H1 (cell line): ENCODE results near the gene OBP2B. TPM values are rescaled to one million over a fixed set of nuclear protein-coding genes. Genes with fewer than 3 reads are reported as not detected.

Source experiments
- CTCF ChIA-PET: fragments of 300-600 bp; sonication (Branson Sonifier 250); formaldehyde crosslinking; loops from one replicate; lab custom pipeline; 2021; ENCODE audit not compliant: partially characterized antibody; lab: Charles Lee
- POLR2A ChIA-PET: fragments of 300-600 bp; sonication (Branson Sonifier 250); formaldehyde crosslinking; loops from one replicate; lab custom pipeline; 2021; ENCODE audit warnings: inconsistent platforms; ENCODE audit not compliant: partially characterized antibody; lab: Charles Lee
- DNase-seq, 2 experiments: peaks; one replicate each; pipeline versions ENCODE4 v3.0.0 to v3.0.0-alpha.2; 2010 to 2022; ENCODE audit warnings: low spot score in 2 of 2, low read depth in 1 of 2, mixed read lengths in 1 of 2
- FAIRE-seq: peaks from 2 replicates; lab custom pipeline; 2011; peaks lifted over from hg19 to GRCh38; lab: Jason Lieb, UNC
- H2AFZ ChIP-seq: 2 replicates; pipeline ENCODE4 v1.8.1; 2012; ENCODE audit warnings: low read length, inconsistent platforms
- H2AK5ac ChIP-seq: 2 replicates; pipeline ENCODE4 v1.6.1; 2013; ENCODE audit warnings: low read depth, low read length
- H2BK120ac ChIP-seq: replicated peaks from 2 replicates; pipeline ENCODE3; 2013; ENCODE audit warnings: low read depth, low read length, inconsistent platforms
- H2BK12ac ChIP-seq: 2 replicates; pipeline ENCODE4 v1.6.1; 2013; ENCODE audit warnings: low read depth, low read length
- H2BK15ac ChIP-seq: 2 replicates; pipeline ENCODE4 v1.6.1; 2013; ENCODE audit warnings: low read length
- H2BK20ac ChIP-seq: 2 replicates; pipeline ENCODE4 v1.6.1; 2013; ENCODE audit warnings: low read length
- H2BK5ac ChIP-seq: 2 replicates; pipeline ENCODE4 v1.6.1; 2013; ENCODE audit warnings: low read depth, low read length
- H3K14ac ChIP-seq: 2 replicates; pipeline ENCODE4 v1.6.1; 2013; ENCODE audit warnings: inconsistent platforms; ENCODE audit not compliant: insufficient read length
- H3K18ac ChIP-seq: 2 replicates; pipeline ENCODE4 v1.6.1; 2013; ENCODE audit warnings: low read length; ENCODE audit errors: extremely low read depth
- H3K23ac ChIP-seq: 2 replicates; pipeline ENCODE4 v1.6.1; 2013; ENCODE audit warnings: inconsistent platforms; ENCODE audit not compliant: insufficient read length
- H3K23me2 ChIP-seq: 2 replicates; pipeline ENCODE4 v1.6.1; 2013; ENCODE audit warnings: low read depth, low read length
- H3K27ac ChIP-seq: 2 replicates; pipeline ENCODE4 v1.6.1; 2011; ENCODE audit warnings: low read depth, low read length, inconsistent platforms
- H3K27me3 ChIP-seq, 4 experiments: replicated peaks in 1 of 4; 1 replicate in 1 of 4; 2 replicates in 3 of 4; pipeline versions ENCODE4 v1.6.1 to v1.8.1; 2011 to 2013; ENCODE audit warnings: low read length in 3 of 4, mild to moderate bottlenecking in 3 of 4, inconsistent platforms in 2 of 4, mixed read lengths in 2 of 4, moderate library complexity in 1 of 4; ENCODE audit not compliant: control insufficient read depth in 3 of 4, insufficient read depth in 3 of 4; ENCODE audit errors: extremely low read depth in 1 of 4
- H3K36me3 ChIP-seq, 4 experiments: 2 replicates each; pipeline versions ENCODE4 v1.6.1 to v1.8.1; 2011 to 2013; ENCODE audit warnings: mild to moderate bottlenecking in 4 of 4, low read length in 3 of 4, moderate library complexity in 2 of 4, control low read depth in 1 of 4, inconsistent platforms in 1 of 4; ENCODE audit not compliant: insufficient read depth in 4 of 4, control insufficient read depth in 2 of 4
- H3K4ac ChIP-seq: replicated peaks from 2 replicates; pipeline ENCODE3; 2013; ENCODE audit warnings: low read length, low read depth, mixed read lengths, inconsistent platforms; ENCODE audit not compliant: insufficient read length
- H3K4me1 ChIP-seq, 4 experiments: replicated peaks in 1 of 4; 1 replicate in 1 of 4; 2 replicates in 3 of 4; pipeline versions ENCODE4 v1.6.1 to v1.8.1; 2011 to 2013; ENCODE audit warnings: low read length in 3 of 4, inconsistent platforms in 2 of 4, mixed read lengths in 1 of 4; ENCODE audit not compliant: insufficient read depth in 4 of 4, control insufficient read depth in 3 of 4
- H3K4me2 ChIP-seq, 2 experiments: 2 replicates each; pipeline versions ENCODE4 v1.6.1 to v1.8.1; 2011 to 2013; ENCODE audit warnings: low read depth in 2 of 2, low read length in 2 of 2, control low read depth in 1 of 2, inconsistent platforms in 1 of 2, mild to moderate bottlenecking in 1 of 2; ENCODE audit not compliant: insufficient read depth in 1 of 2
- H3K4me3 ChIP-seq, 4 experiments: fragments of 200-600, 300-600 bp in 1 of 4; sonication (generic), shearing (Covaris generic), sonication (Bioruptor Twin) in 1 of 4; 2 replicates each; pipeline versions ENCODE4 v1.5.1 to v1.8.1; 2011 to 2016; ENCODE audit warnings: low read length in 4 of 4, low read depth in 3 of 4, control low read depth in 2 of 4, inconsistent platforms in 2 of 4, mild to moderate bottlenecking in 2 of 4, mixed read lengths in 1 of 4, moderate library complexity in 1 of 4; ENCODE audit not compliant: insufficient read depth in 2 of 4; ENCODE audit errors: extremely low read depth in 1 of 4
- H3K56ac ChIP-seq: replicated peaks from 2 replicates; pipeline ENCODE3; 2013; ENCODE audit warnings: low read depth, mild to moderate bottlenecking, mixed read lengths, low read length, inconsistent platforms; ENCODE audit not compliant: insufficient read length
- H3K79me1 ChIP-seq: 2 replicates; pipeline ENCODE4 v1.6.1; 2013; ENCODE audit warnings: low read depth, low read length, control low read depth
- H3K79me2 ChIP-seq, 2 experiments: 2 replicates each; pipeline versions ENCODE4 v1.6.1 to v1.8.1; 2012 to 2013; ENCODE audit warnings: low read length in 2 of 2, mild to moderate bottlenecking in 2 of 2, inconsistent platforms in 1 of 2; ENCODE audit not compliant: insufficient read depth in 2 of 2, control insufficient read depth in 1 of 2
- H3K9ac ChIP-seq, 4 experiments: replicated peaks in 1 of 4; 1 replicate in 1 of 4; 2 replicates in 3 of 4; pipeline versions ENCODE4 v1.6.1 to v1.8.1; 2011 to 2013; ENCODE audit warnings: low read depth in 3 of 4, low read length in 3 of 4, control low read depth in 2 of 4, mild to moderate bottlenecking in 2 of 4, moderate library complexity in 2 of 4, inconsistent platforms in 1 of 4; ENCODE audit errors: extremely low read depth in 1 of 4
- H3K9me3 ChIP-seq, 2 experiments: 2 replicates each; pipeline versions ENCODE4 v1.6.1 to v1.8.1; 2012 to 2013; ENCODE audit warnings: mild to moderate bottlenecking in 2 of 2, moderate library complexity in 2 of 2, control low read depth in 1 of 2, inconsistent platforms in 1 of 2, low read depth in 1 of 2, low read length in 1 of 2, mixed read lengths in 1 of 2; ENCODE audit not compliant: insufficient read depth in 2 of 2
- H4K20me1 ChIP-seq, 2 experiments: replicated peaks in 1 of 2; 2 replicates each; pipeline versions ENCODE3 to v1.8.1; 2011 to 2013; ENCODE audit warnings: inconsistent platforms in 2 of 2, low read length in 2 of 2, mild to moderate bottlenecking in 1 of 2; ENCODE audit not compliant: insufficient read depth in 2 of 2, control insufficient read depth in 1 of 2
- H4K5ac ChIP-seq: 2 replicates; pipeline ENCODE4 v1.6.1; 2013; ENCODE audit warnings: low read length, low read depth, mixed read lengths, inconsistent platforms; ENCODE audit not compliant: insufficient read length
- H4K8ac ChIP-seq: 2 replicates; pipeline ENCODE4 v1.8.0; 2013; ENCODE audit warnings: mild to moderate bottlenecking, moderate library complexity, low read length, inconsistent platforms; ENCODE audit not compliant: insufficient read depth; ENCODE audit errors: extremely low read depth
- H4K91ac ChIP-seq: replicated peaks from 2 replicates; pipeline ENCODE3; 2013; ENCODE audit warnings: low read length, mixed read lengths, inconsistent platforms; ENCODE audit not compliant: insufficient read length
- BACH1 ChIP-seq: IDR thresholded peaks from 2 replicates; pipeline ENCODE4 v1.6.1; 2012; ENCODE audit warnings: low read length, improper control_type of control experiment
- CHD1 ChIP-seq: IDR thresholded peaks from 2 replicates; pipeline ENCODE4 v1.6.1; 2012; ENCODE audit warnings: low read depth, low read length, improper control_type of control experiment
- CTBP2 ChIP-seq: IDR thresholded peaks from 2 replicates; pipeline ENCODE4 v1.7.0; 2011; ENCODE audit warnings: borderline replicate concordance, mild to moderate bottlenecking, moderate library complexity, mixed read lengths, low read length; ENCODE audit not compliant: insufficient read depth, insufficient read length
- EGR1 ChIP-seq: IDR thresholded peaks from 2 replicates; pipeline ENCODE4 v1.6.1; 2011; ENCODE audit warnings: low read depth, low read length, borderline replicate concordance
- GABPA ChIP-seq: IDR thresholded peaks from 2 replicates; pipeline ENCODE4 v1.6.1; 2011; ENCODE audit warnings: mild to moderate bottlenecking, low read length, moderate library complexity, borderline replicate concordance; ENCODE audit not compliant: insufficient read depth
- GTF2F1 ChIP-seq: IDR thresholded peaks from 2 replicates; pipeline ENCODE4 v1.6.1; 2012; ENCODE audit warnings: low read depth, low read length, improper control_type of control experiment, borderline replicate concordance
- HDAC2 ChIP-seq, 2 experiments: fragments of 300-600 bp in 1 of 2; sonication (generic) in 1 of 2; IDR thresholded peaks; 2 replicates each; pipeline ENCODE4 v1.6.1; 2011 to 2012; ENCODE audit warnings: low read depth in 2 of 2, low read length in 2 of 2, mild to moderate bottlenecking in 2 of 2, moderate library complexity in 2 of 2, borderline replicate concordance in 1 of 2, inconsistent platforms in 1 of 2
- NRF1 ChIP-seq: IDR thresholded peaks from 2 replicates; pipeline ENCODE4 v1.6.1; 2011; ENCODE audit warnings: mild to moderate bottlenecking, low read depth, low read length, improper control_type of control experiment
- RFX5 ChIP-seq: IDR thresholded peaks from 2 replicates; pipeline ENCODE4 v1.6.1; 2011; ENCODE audit warnings: low read depth, low read length, improper control_type of control experiment, borderline replicate concordance
- RXRA ChIP-seq: IDR thresholded peaks from 2 replicates; pipeline ENCODE4 v1.6.1; 2011; ENCODE audit warnings: low read depth, mild to moderate bottlenecking, low read length, moderate library complexity; ENCODE audit not compliant: insufficient read depth
- TCF12 ChIP-seq: IDR thresholded peaks from 2 replicates; pipeline ENCODE4 v1.6.1; 2011; ENCODE audit warnings: low read depth, mild to moderate bottlenecking, low read length
- TEAD4 ChIP-seq: IDR thresholded peaks from 2 replicates; pipeline ENCODE4 v1.6.1; 2012; ENCODE audit warnings: low read depth, low read length, inconsistent platforms, mixed read lengths
- YY1 ChIP-seq: IDR thresholded peaks from 2 replicates; pipeline ENCODE4 v1.6.1; 2011; ENCODE audit warnings: low read depth, mild to moderate bottlenecking, low read length
- WGBS, 2 experiments: shearing (Covaris generic) in 1 of 2; methylation state at CpG; one replicate each; pipeline versions ENCODE4 v1.1.6 to v1.1.7; 2013 to 2015; ENCODE audit warnings: low lambda C conversion rate in 2 of 2, mixed read lengths in 2 of 2, inconsistent platforms in 1 of 2, low coverage in 1 of 2, missing lambda C conversion rate in 1 of 2; ENCODE audit not compliant: insufficient replicate concordance in 2 of 2, insufficient coverage in 1 of 2, insufficient read length in 1 of 2; ENCODE audit errors: extremely low coverage in 1 of 2, missing lambda C conversion rate in 1 of 2; 5-methylcytosine and 5-hydroxymethylcytosine counted together
- polyA plus RNA-seq, 7 experiments: library from polyadenylated mRNA; depleted of rRNA in 3 of 7; stranded (reverse) in 5 of 7; unstranded in 2 of 7; fragments of >200 nt in 5 of 7; fragments of 200-250 nt in 2 of 7; gene quantifications; 1 replicate in 5 of 7; 2 replicates in 1 of 7; 4 replicates in 1 of 7; pipeline versions ENCODE4 v1.2.1 to v1.2.3, GENCODE V29; 2011 to 2013; ENCODE audit warnings: missing spikeins in 2 of 7, mixed read lengths in 2 of 7
- total RNA-seq: library from RNA; stranded (reverse); fragmentation: NEBNext Ultra II Directional; extraction: Animal tissue kit (Norgen Biotek cat#: 25700); gene quantifications from 2 replicates; pipeline ENCODE4 v1.2.1, GENCODE V29; 2021

Gene OBP2B
- total and polyA plus RNA-seq, 2 of the 8 experiments (the other 6 are each of a cell fraction or from before 2014, with no cell fraction given): not detected

DNA sequence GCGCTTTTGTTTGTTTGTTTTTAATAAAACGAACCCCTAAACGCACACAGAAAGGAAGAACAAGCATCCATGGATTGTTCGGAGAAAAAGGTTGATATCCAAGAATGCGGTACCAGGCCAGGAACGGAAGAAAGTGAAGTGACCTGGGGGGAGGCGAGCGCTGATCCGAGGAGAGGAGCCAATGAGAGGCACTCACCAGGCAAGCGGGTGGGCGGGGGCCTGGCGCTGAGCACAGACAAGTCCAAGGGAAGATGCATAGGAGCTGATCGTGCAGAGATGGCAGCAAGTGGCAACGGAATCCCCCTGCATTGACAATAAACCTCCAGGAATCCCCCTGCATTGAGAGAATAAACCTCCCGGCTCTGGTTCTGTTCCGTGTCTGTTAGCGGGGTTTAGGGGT is 8.4 kb downstream of the OBP2B start:
- no peaks in the 10 kb centered on the region for H3K36me3 ChIP-seq
- peaks cover 0 to 32% (median 19%) of the 10 kb centered on the region in 4 experiments; a peak in 6 of 7 replicates for H3K27me3 ChIP-seq
- H4K5ac ChIP-seq: no peak overlapping the region
- no peak overlapping the region for H2AFZ ChIP-seq
- H3K27ac ChIP-seq: no peak overlapping the region
- H3K9ac ChIP-seq: no peak overlapping the region
- H3K79me2 ChIP-seq: no peaks in the 10 kb centered on the region
- no peak overlapping the region for H3K4ac ChIP-seq
- FAIRE-seq (no peak), DNase-seq (no peak)
- H3K23ac ChIP-seq: no peak overlapping the region
- no peaks in the 10 kb centered on the region for H3K79me1 ChIP-seq
- no peak overlapping the region for H4K91ac ChIP-seq
- H2AK5ac ChIP-seq: no peak overlapping the region
- no peak overlapping the region for H3K14ac ChIP-seq
- H2BK20ac ChIP-seq: no peak overlapping the region
- no peak overlapping the region for H2BK12ac ChIP-seq
- no peak overlapping the region for H3K4me3 ChIP-seq
- H2BK5ac ChIP-seq: no peak overlapping the region
- no peaks in the 10 kb centered on the region for H4K20me1 ChIP-seq
- no peaks in the 10 kb centered on the region; the same call in 1 of the 2 replicates for H3K23me2 ChIP-seq
- no peak overlapping the region for H3K18ac ChIP-seq
- H2BK15ac ChIP-seq: no peak overlapping the region
- CTCF ChIA-PET: interaction anchor here (1.0 to 2.8 kb wide), 5 partner anchors 13 to 271 kb away, joined by 3 to 38 read pairs (median 4); partner anchors contain the start of gene SURF6
- 87% methylated on average over 17 of the region's 17 CpGs; no CpG with 5 or more reads in 1 of the 2 experiments for WGBS, 2 experiments
- no peak overlapping the region for H2BK120ac ChIP-seq
- no peak overlapping the region for H3K4me2 ChIP-seq
- POLR2A ChIA-PET: interaction anchor here (1.3 kb wide), 1 partner anchor 149 kb away, joined by 3 read pairs; no protein-coding TSS in a partner anchor
- no peaks in the 10 kb centered on the region; a peak in 1 of 7 replicates for H3K4me1 ChIP-seq
- H3K9me3 ChIP-seq: no peaks in the 10 kb centered on the region
- H4K8ac ChIP-seq: no peak overlapping the region
- H3K56ac ChIP-seq: no peak overlapping the region
- TF ChIP-seq CTBP2: no peak
- no peak for TF ChIP-seq TEAD4
- TF ChIP-seq HDAC2 (IDR thresholded peaks at IDR 0.05; ENCODE audit: borderline replicate concordance in 1 of 2, low read depth in 2 of 2, low read length in 2 of 2): no peak
- no peak for TF ChIP-seq NRF1
- TF ChIP-seq RXRA: no peak
- no peak for TF ChIP-seq GTF2F1
- TF ChIP-seq YY1: no peak
- TF ChIP-seq BACH1: no peak
- TF ChIP-seq EGR1: no peak
- TF ChIP-seq GABPA: no peak
- no peak for TF ChIP-seq TCF12
- TF ChIP-seq CHD1: no peak
- no peak for TF ChIP-seq RFX5
